MM.1S (cell line): Measurements from ENCODE around the gene RIPK1.

ENCODE experiments used
- DNase-seq: peaks from one replicate; pipeline ENCODE4 v3.0.0-alpha.2; 2015
- H2AFZ ChIP-seq: fragments of 300-600 bp; sonication (generic); 2 replicates; pipeline ENCODE4 v1.6.0; 2016; ENCODE audit warnings: antibody characterized with exemption, low read length
- H3F3A ChIP-seq: fragments of 300-600 bp; sonication (generic); 2 replicates; pipeline ENCODE4 v1.6.1; 2016; ENCODE audit warnings: mild to moderate bottlenecking, antibody characterized with exemption, low read length, moderate library complexity, mixed read lengths; ENCODE audit not compliant: insufficient read depth
- H3K27ac ChIP-seq: fragments of 300-600 bp; sonication (generic); 2 replicates; pipeline ENCODE4 v1.5.1; 2016; ENCODE audit warnings: mild to moderate bottlenecking, low read length
- H3K27me3 ChIP-seq: fragments of 300-600 bp; sonication (generic); replicated peaks from 2 replicates; pipeline ENCODE4 v1.6.0; 2016; ENCODE audit warnings: low read length; ENCODE audit not compliant: insufficient read depth
- H3K36me3 ChIP-seq: fragments of 300-600 bp; sonication (generic); replicated peaks from 2 replicates; pipeline ENCODE4 v1.6.1; 2016; ENCODE audit warnings: mild to moderate bottlenecking, low read length, mixed read lengths; ENCODE audit not compliant: insufficient read depth
- H3K4me1 ChIP-seq: fragments of 300-600 bp; sonication (generic); 2 replicates; pipeline ENCODE4 v1.6.1; 2016; ENCODE audit warnings: low read length, mixed read lengths
- H3K4me2 ChIP-seq: fragments of 300-600 bp; sonication (generic); 2 replicates; pipeline ENCODE4 v1.6.0; 2016; ENCODE audit warnings: low read depth, low read length
- H3K4me3 ChIP-seq: fragments of 300-600 bp; sonication (generic); 2 replicates; pipeline ENCODE4 v1.5.1; 2016; ENCODE audit warnings: low read length, mixed read lengths
- H3K79me2 ChIP-seq: fragments of 300-600 bp; sonication (generic); 2 replicates; pipeline ENCODE4 v1.6.1; 2016; ENCODE audit warnings: mixed run types, low read length, mixed read lengths
- H3K9ac ChIP-seq: fragments of 300-600 bp; sonication (generic); 2 replicates; pipeline ENCODE4 v1.6.1; 2016; ENCODE audit warnings: low read length, mixed read lengths
- H3K9me2 ChIP-seq: fragments of 300-600 bp; sonication (generic); replicated peaks from 2 replicates; pipeline ENCODE4 v1.6.1; 2016; ENCODE audit warnings: mild to moderate bottlenecking, low read length, mixed read lengths; ENCODE audit not compliant: insufficient read depth
- H3K9me3 ChIP-seq: fragments of 300-600 bp; sonication (generic); replicated peaks from 2 replicates; pipeline ENCODE4 v1.6.1; 2016; ENCODE audit warnings: mild to moderate bottlenecking, low read length, mixed read lengths; ENCODE audit not compliant: insufficient read depth
- H4K20me1 ChIP-seq: fragments of 300-600 bp; sonication (generic); 2 replicates; pipeline ENCODE4 v1.6.1; 2016; ENCODE audit warnings: mild to moderate bottlenecking, low read length, moderate library complexity, mixed read lengths; ENCODE audit not compliant: insufficient read depth
- CTCF ChIP-seq: fragments of 300-600 bp; sonication (generic); IDR thresholded peaks from 2 replicates; pipeline ENCODE4 v1.5.1; 2016; ENCODE audit warnings: antibody characterized with exemption, low read length, mixed read lengths
- EZH2 ChIP-seq: fragments of 300-600 bp; sonication (generic); optimal IDR thresholded peaks from 2 replicates; pipeline ENCODE3; 2017; ENCODE audit warnings: low read depth, mild to moderate bottlenecking, antibody characterized with exemption, low read length, mixed read lengths
- EZH2phosphoT487 ChIP-seq: fragments of 300-600 bp; sonication (generic); IDR thresholded peaks from 2 replicates; pipeline ENCODE4 v1.6.1; 2018; ENCODE audit warnings: antibody characterized with exemption, low read length

RIPK1 gene

GRCh38 chr6:3073382-3073781 is 5.1 kb downstream of the RIPK1 start:
- DNase-seq: no peak
- Histone ChIP-seq H3K9ac (no peak overlapping the region), H3K27ac (no peak overlapping the region), H3F3A (peaks cover 9% of the 10 kb centered on the region), H3K9me3 (no peaks in the 10 kb centered on the region), H2AFZ (no peak overlapping the region), H3K36me3 (peaks cover 5% of the 10 kb centered on the region), H3K4me1 (peaks cover 16% of the 10 kb centered on the region), H3K79me2 (peaks cover 83% of the 10 kb centered on the region), H3K4me2 (no peak overlapping the region), H4K20me1 (0 out of 2 replicates have a peak, but pooled peaks cover 3% of the 10 kb centered on the region), H3K4me3 (no peak overlapping the region), H3K9me2 (no peaks in the 10 kb centered on the region), H3K27me3 (no peaks in the 10 kb centered on the region)
- TF ChIP-seq CTCF (no peak), EZH2 (no peak), EZH2phosphoT487 (no peak)

GRCh38 chr6:3075772-3076113 is 7.4 kb downstream of the RIPK1 start:
- 0 out of 2 replicates have a peak, but pooled peaks cover 3% of the 10 kb centered on the region for H4K20me1 ChIP-seq
- H3K4me1 ChIP-seq: peaks cover 16% of the 10 kb centered on the region
- H3K4me2 ChIP-seq: peak overlapping the region; percentile 26; the same call in 1 of the 2 replicates
- peaks cover 3% of the 10 kb centered on the region; the same call in 1 of the 2 replicates for H3F3A ChIP-seq
- peaks cover 65% of the 10 kb centered on the region for H3K79me2 ChIP-seq
- H3K9ac ChIP-seq: no peak overlapping the region
- TF ChIP-seq EZH2phosphoT487 (no peak), CTCF (no peak), EZH2 (no peak)
- H2AFZ ChIP-seq: no peak overlapping the region
- no peaks in the 10 kb centered on the region for H3K9me3 ChIP-seq
- no peak overlapping the region for H3K27ac ChIP-seq
- H3K27me3 ChIP-seq: no peaks in the 10 kb centered on the region
- peaks cover 7% of the 10 kb centered on the region for H3K36me3 ChIP-seq
- no peaks in the 10 kb centered on the region for H3K9me2 ChIP-seq
- DNase-seq: no peak
- no peak overlapping the region for H3K4me3 ChIP-seq

GRCh38 chr6:3076320-3076719 is 8.0 kb downstream of the RIPK1 start:
- no peak overlapping the region for H3K9ac ChIP-seq
- no peak overlapping the region for H3K4me3 ChIP-seq
- 0 out of 2 replicates have a peak, but pooled peaks cover 3% of the 10 kb centered on the region for H3F3A ChIP-seq
- H3K9me2 ChIP-seq: no peaks in the 10 kb centered on the region
- H2AFZ ChIP-seq: no peak overlapping the region
- H3K27ac ChIP-seq: no peak overlapping the region
- no peak for DNase-seq
- TF ChIP-seq EZH2: no peak
- TF ChIP-seq CTCF: no peak
- no peak for TF ChIP-seq EZH2phosphoT487
- H3K79me2 ChIP-seq: peaks cover 59% of the 10 kb centered on the region
- no peaks in the 10 kb centered on the region for H3K9me3 ChIP-seq
- H3K4me1 ChIP-seq: peaks cover 16% of the 10 kb centered on the region
- 0 out of 2 replicates have a peak, but pooled peaks cover 3% of the 10 kb centered on the region for H4K20me1 ChIP-seq
- no peaks in the 10 kb centered on the region for H3K27me3 ChIP-seq
- H3K4me2 ChIP-seq: no peak overlapping the region
- peaks cover 13% of the 10 kb centered on the region for H3K36me3 ChIP-seq
